ENCODE measurements around the gene BTNL3.

- no peak for TF ChIP-seq CTCF (IDR thresholded peaks at IDR 0.05 in 4 of 5, conservative IDR thresholded peaks at IDR 0.05 in 1 of 5)
- no peak for TF ChIP-seq POLR2A (IDR thresholded peaks at IDR 0.05)
Measured at GRCh38 chr5:181020688-181021087, 32.0 kb downstream of the BTNL3 start.

Measured in gastrocnemius medialis (tissue), 4 donors.